Activated CD4-positive, alpha-beta memory T cell treated with anti-CD3 and anti-CD28 coated beads, Interleukin-2, amount 10 ng/mL, durations not matched to agents 7 days and 5 days (primary cell): Measurements from ENCODE around the gene PAPOLA. TPM values are rescaled to one million over a fixed set of nuclear protein-coding genes. Genes with fewer than 3 reads are reported as not detected.

Experiments used
- CTCF ChIA-PET: fragments of 350-600 bp; sonication (Branson Sonifier 250); formaldehyde crosslinking; loops from one replicate; lab custom pipeline; 2021; ENCODE audit warnings: antibody characterized with exemption, inconsistent platforms; lab: Charles Lee
- POLR2A ChIA-PET: fragments of 350-600 bp; sonication (Branson Sonifier 250); formaldehyde crosslinking; loops from one replicate; lab custom pipeline; 2021; ENCODE audit warnings: antibody characterized with exemption; lab: Charles Lee
- DNase-seq: peaks from one replicate; pipeline ENCODE4 v3.0.0-alpha.2; 2020
- H3K27ac Mint-ChIP-seq: one replicate; pipeline ENCODE4 v1.8.0; 2021; ENCODE audit warnings: mild to moderate bottlenecking, mixed read lengths
- H3K27me3 Mint-ChIP-seq: one replicate; pipeline ENCODE4 v1.8.0; 2021; ENCODE audit warnings: mixed read lengths
- H3K36me3 Mint-ChIP-seq: one replicate; pipeline ENCODE4 v1.8.0; 2021; ENCODE audit warnings: low read depth, mixed read lengths
- H3K4me1 Mint-ChIP-seq: one replicate; pipeline ENCODE4 v1.8.0; 2021; ENCODE audit warnings: mixed read lengths
- H3K4me3 Mint-ChIP-seq: one replicate; pipeline ENCODE4 v1.8.0; 2021; ENCODE audit warnings: mild to moderate bottlenecking, mixed read lengths
- H3K9me3 Mint-ChIP-seq: one replicate; pipeline ENCODE4 v1.8.0; 2021; ENCODE audit warnings: mixed read lengths
- total RNA-seq, 2 experiments: library from RNA; stranded (reverse); gene quantifications; one replicate each; pipeline ENCODE4 v1.2.3, GENCODE V29; 2021

Gene PAPOLA
- total RNA-seq, 2 experiments from 2014 or later, result 164 to 173 TPM

DNA sequence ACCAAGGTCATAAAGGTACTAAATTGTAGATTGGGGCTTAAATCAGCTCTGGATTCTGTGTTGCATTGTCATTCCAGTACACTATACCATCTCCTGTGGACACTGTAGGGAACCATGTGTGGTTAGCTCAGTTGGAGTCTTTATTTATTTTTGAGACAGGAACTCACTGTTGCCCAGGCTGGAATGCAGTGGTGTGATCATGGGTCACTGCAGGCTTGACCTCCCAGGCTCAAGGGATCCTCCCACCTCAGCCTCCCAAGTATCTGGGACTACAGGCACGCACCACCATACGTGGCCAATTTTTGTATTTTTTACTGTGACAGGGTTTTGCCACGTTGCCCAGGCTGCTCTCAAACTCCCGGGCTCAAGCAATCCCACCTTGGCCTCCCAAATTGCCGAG, 6.7 kb downstream of the PAPOLA start:
- DNase-seq, result no peak
- H3K27ac Mint-ChIP-seq, result no peak overlapping the region

DNA sequence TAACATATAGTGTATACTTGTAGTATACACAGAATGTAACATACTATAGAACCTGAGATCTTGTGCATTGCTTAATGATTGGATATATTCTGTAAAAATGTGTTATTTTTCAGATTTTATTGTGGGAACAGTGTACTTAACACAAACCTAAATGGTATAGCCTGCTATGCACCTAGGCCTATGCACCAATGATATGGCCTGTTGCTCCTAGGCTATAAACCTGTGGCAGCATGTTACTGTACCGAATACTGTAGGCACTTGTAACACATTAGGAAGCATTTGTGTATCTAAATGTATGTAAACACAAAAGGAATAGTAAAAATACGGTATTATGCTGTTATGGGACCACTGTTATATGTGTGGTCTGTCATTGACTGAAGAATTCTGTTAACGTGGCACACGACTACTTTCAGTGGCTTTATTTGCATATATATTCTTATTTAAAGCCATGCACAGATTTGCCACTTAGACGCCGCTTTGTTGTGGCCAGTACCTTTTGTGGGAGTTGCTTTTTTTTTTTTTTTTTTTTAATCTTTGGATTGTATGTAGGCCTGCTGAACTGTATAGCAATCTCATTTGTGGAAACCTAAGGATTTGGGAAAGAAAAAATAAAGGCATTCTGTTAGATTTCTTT, 7.4 kb downstream of the PAPOLA start:
- POLR2A ChIA-PET, result no interaction called here
- Mint-ChIP-seq H3K9me3 (no peaks in the 10 kb centered on the region), H3K27me3 (no peaks in the 10 kb centered on the region), H3K27ac (no peak overlapping the region), H3K36me3 (peaks cover 18% of the 10 kb centered on the region), H3K4me1 (peaks cover 55% of the 10 kb centered on the region), H3K4me3 (no peak overlapping the region)
- DNase-seq, result no peak
- CTCF ChIA-PET, result no interaction called here

More for the DNA sequence above, 6.7 kb downstream of the PAPOLA start:
- Mint-ChIP-seq H3K36me3 (peaks cover 23% of the 10 kb centered on the region), H3K27me3 (no peaks in the 10 kb centered on the region), H3K9me3 (no peaks in the 10 kb centered on the region), H3K4me1 (peaks cover 55% of the 10 kb centered on the region), H3K4me3 (no peak overlapping the region)
- ChIA-PET CTCF (no interaction called here), POLR2A (no interaction called here)

DNA sequence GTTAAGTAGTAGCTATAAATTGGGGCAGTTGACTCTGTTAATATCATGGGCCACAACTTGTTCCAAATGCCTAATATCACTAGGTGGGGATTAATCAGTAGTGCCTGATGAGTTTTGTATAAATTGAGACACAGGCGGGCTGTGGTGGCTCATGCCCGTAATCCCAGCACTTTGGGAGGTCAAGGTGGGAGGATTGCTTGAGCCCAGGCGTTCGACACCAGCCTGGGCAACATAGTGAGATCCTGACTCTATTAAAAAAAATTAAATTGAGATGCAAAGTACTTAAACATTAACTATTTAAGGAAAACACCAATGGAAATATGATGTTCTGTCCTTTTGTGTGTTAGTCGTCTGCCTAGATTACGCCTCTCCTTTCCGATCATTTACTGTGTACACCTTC, 9.0 kb downstream of the PAPOLA start:
- no peak overlapping the region for H3K27ac Mint-ChIP-seq
- no peak for DNase-seq
- ChIA-PET POLR2A (interaction anchor here (0.9 kb wide), 1 partner anchor 8 kb away, joined by 5 read pairs; the partner anchor contains the start of gene PAPOLA), CTCF (no interaction called here)
- H3K36me3 Mint-ChIP-seq, result peaks cover 7% of the 10 kb centered on the region
- H3K9me3 Mint-ChIP-seq, result no peaks in the 10 kb centered on the region
- no peaks in the 10 kb centered on the region for H3K27me3 Mint-ChIP-seq
- peaks cover 49% of the 10 kb centered on the region for H3K4me1 Mint-ChIP-seq
- no peak overlapping the region for H3K4me3 Mint-ChIP-seq

DNA sequence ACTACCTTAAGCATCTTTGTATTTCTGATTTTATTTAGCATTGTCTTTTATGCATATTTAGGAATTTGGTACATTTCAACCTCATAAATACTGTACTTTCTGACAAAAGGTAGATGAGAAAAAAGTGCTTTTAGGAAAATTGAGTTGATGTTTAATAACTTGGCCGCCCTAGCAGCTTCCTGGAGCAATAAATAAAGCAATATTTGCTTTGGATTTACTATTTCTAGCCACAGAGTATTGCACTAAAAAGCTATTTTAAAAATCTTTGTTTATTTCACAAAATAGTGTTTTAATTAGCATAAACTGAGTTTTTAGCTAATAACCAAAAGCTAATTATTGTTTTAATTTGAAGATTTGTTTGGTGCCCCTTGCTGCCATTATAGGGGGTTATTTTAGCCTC, 9.5 kb downstream of the PAPOLA start:
- Mint-ChIP-seq H3K9me3 (no peaks in the 10 kb centered on the region), H3K36me3 (peaks cover 5% of the 10 kb centered on the region), H3K4me1 (peaks cover 49% of the 10 kb centered on the region), H3K27ac (no peak overlapping the region), H3K27me3 (no peaks in the 10 kb centered on the region), H3K4me3 (no peak overlapping the region)
- CTCF ChIA-PET, result no interaction called here
- POLR2A ChIA-PET, result interaction anchor here (0.9 kb wide), 1 partner anchor 9 kb away, joined by 5 read pairs; the partner anchor contains the start of gene PAPOLA
- DNase-seq, result no peak

DNA sequence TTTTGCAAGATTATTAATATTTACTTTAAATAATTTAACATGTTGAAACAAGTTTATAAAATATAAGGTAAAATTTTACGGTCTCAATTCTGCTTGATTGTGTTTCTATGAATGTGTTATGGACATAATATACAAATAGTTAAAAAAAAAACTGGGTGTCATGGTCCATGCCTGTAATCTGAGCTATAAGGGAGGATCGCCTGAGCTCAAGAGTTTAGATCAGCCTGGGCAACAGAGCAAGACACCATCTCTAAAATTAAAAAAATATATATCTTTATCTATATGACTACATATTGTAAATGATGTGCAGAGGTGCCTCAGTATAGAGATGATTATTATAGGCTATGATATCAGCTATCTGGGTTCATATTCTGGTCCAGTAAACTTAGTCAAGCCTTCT, 9.9 kb downstream of the PAPOLA start:
- H3K27me3 Mint-ChIP-seq, result no peaks in the 10 kb centered on the region
- CTCF ChIA-PET, result no interaction called here
- no peak overlapping the region for H3K27ac Mint-ChIP-seq
- peaks cover 53% of the 10 kb centered on the region for H3K4me1 Mint-ChIP-seq
- peaks cover 5% of the 10 kb centered on the region for H3K36me3 Mint-ChIP-seq
- no peak for DNase-seq
- POLR2A ChIA-PET, result interaction anchor here (0.9 to 1.1 kb wide), 2 partner anchors 9 kb away, joined by 4 to 5 read pairs; partner anchors contain the start of gene PAPOLA
- no peaks in the 10 kb centered on the region for H3K9me3 Mint-ChIP-seq
- H3K4me3 Mint-ChIP-seq, result no peak overlapping the region

DNA sequence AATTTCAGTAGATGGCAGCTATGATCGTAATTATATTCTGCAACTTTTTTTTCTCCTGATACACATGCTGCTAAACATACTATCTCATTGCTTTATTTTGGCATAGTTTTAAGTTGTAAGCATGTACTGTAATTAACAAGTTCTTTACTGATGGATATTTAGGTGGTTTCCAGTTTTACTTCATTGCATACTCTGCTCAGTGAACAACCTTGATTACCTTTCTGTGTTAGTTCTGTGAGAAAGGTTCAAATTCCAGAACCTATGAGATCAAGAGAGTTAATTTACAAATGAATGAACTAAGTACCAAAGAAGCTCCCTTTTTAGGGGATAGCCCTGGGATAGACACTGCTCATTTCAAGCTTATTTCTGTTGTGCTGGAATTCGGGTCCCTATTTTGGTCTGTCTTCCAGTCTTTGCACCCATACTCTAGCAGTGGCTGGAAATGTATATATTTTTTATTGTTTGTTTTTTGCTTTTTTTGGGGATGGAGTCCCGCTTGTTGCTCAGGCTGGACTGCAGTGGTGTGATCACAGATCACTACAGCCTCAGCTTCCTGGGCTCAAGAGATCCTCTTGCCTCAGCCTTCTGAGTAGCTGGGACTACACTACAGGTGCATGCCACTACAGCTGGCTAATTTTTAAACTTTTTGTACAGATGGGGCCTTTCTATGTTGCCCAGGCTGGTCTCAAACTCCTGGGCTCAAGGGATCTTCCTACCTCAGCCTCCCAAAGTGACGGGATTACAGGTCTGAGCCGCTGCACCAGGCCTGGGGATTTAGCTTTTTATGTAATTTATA, 10.6 kb downstream of the PAPOLA start:
- CTCF ChIA-PET, result no interaction called here
- DNase-seq, result no peak
- Mint-ChIP-seq H3K27ac (no peak overlapping the region), H3K4me1 (peaks cover 60% of the 10 kb centered on the region), H3K9me3 (no peaks in the 10 kb centered on the region), H3K27me3 (no peaks in the 10 kb centered on the region), H3K4me3 (no peak overlapping the region), H3K36me3 (peaks cover 5% of the 10 kb centered on the region)
- POLR2A ChIA-PET, result interaction anchor here (1.1 kb wide), 1 partner anchor 10 kb away, joined by 4 read pairs; no protein-coding TSS in a partner anchor

DNA sequence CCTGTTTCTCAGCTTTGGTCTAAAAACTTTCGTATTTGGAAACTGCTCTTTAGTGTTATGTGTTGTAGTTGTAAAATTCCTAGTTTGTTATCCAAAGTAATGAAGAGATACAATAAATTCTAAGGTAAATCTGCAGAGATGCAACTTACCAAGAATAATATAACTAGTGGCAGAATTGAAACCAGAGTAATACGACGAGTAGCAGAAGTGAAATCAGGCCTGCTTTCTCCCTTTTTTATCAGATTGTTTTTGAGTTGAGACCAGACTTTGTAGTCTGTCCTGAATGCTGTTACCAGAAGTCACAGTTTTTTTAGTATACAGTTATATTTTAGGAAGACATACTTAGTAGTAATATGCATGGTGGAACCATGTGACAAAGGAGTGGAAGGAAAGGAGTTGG, 12.5 kb downstream of the PAPOLA start:
- H3K27me3 Mint-ChIP-seq, result no peaks in the 10 kb centered on the region
- no peak for DNase-seq
- ChIA-PET CTCF (no interaction called here), POLR2A (no interaction called here)
- peaks cover 50% of the 10 kb centered on the region for H3K4me1 Mint-ChIP-seq
- peaks cover 3% of the 10 kb centered on the region for H3K36me3 Mint-ChIP-seq
- no peak overlapping the region for H3K4me3 Mint-ChIP-seq
- H3K27ac Mint-ChIP-seq, result no peak overlapping the region
- no peaks in the 10 kb centered on the region for H3K9me3 Mint-ChIP-seq

DNA sequence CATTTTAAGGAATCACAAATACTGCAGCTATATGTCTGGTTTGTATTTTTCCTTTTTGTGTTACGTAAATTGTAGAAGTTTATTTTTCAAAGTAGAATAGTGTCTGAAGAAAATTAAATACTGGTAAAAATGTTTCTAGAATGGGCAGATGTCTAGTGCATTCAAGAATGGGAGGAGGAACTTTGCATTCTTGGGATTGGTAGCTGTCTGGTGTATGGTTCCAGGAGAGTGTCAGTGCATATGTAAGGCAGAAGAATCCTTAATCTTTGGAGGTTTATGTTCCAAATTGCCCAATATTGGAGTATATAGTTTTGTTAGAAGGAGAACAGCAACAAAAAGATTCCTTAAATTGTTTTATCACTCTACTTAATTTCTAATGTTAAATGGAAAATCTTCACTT, 13.5 kb downstream of the PAPOLA start:
- ChIA-PET POLR2A (interaction anchor here (1.1 kb wide), 1 partner anchor 11 kb away, joined by 3 read pairs; no protein-coding TSS in a partner anchor), CTCF (no interaction called here)
- Mint-ChIP-seq H3K27me3 (no peaks in the 10 kb centered on the region), H3K4me1 (peaks cover 52% of the 10 kb centered on the region), H3K9me3 (no peaks in the 10 kb centered on the region), H3K36me3 (peaks cover 10% of the 10 kb centered on the region), H3K4me3 (no peak overlapping the region), H3K27ac (no peak overlapping the region)
- DNase-seq, result no peak

DNA sequence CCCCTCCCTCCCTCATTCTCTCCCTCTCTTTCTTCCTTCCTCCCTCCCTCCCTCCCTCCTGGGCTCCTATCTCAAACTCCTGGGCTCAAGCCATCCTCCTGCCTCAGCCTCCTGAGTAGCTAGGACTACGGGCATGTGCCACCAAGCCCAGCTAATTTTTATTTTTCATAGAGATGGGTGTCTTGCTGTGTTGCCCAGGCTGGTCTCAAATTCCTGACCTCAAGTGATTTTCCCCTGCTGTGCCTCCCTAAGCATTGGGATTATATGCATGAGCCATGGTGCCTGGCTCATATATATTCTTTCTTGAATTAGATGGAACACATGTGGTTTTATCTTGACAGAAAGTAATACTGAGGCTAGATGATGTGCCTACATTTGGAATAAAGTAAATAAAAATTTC, 14.2 kb downstream of the PAPOLA start:
- POLR2A ChIA-PET, result interaction anchor here (1.1 to 1.8 kb wide), 2 partner anchors 11 to 14 kb away, joined by 3 read pairs; no protein-coding TSS in a partner anchor
- Mint-ChIP-seq H3K9me3 (no peaks in the 10 kb centered on the region), H3K27ac (no peak overlapping the region), H3K4me1 (peaks cover 49% of the 10 kb centered on the region), H3K36me3 (peaks cover 14% of the 10 kb centered on the region), H3K4me3 (no peak overlapping the region), H3K27me3 (no peaks in the 10 kb centered on the region)
- CTCF ChIA-PET, result interaction anchor here (0.8 to 1.5 kb wide), 2 partner anchors 11 to 153 kb away, joined by 3 read pairs; no protein-coding TSS in a partner anchor
- DNase-seq, result no peak

DNA sequence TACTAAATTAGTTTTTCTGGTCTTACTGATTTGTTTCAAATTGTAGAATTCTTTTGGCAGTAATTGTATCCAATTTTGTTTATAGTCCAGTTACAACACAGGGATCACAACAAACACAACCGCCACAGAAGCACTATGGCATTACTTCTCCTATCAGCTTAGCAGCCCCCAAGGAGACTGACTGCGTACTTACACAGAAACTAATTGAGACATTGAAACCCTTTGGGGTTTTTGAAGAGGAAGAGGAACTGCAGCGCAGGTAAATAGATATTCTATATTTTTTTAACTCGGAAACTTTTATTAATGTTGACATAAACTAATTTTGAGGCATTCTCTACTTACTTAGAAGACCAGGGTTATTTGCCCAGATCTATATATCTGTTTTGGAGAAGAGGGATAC, 17.8 kb downstream of the PAPOLA start:
- ChIA-PET CTCF (no interaction called here), POLR2A (no interaction called here)
- H3K4me1 Mint-ChIP-seq, result peaks cover 28% of the 10 kb centered on the region
- H3K27ac Mint-ChIP-seq, result no peak overlapping the region
- DNase-seq, result no peak
- H3K4me3 Mint-ChIP-seq, result no peak overlapping the region
- no peaks in the 10 kb centered on the region for H3K27me3 Mint-ChIP-seq
- peaks cover 28% of the 10 kb centered on the region for H3K36me3 Mint-ChIP-seq
- no peaks in the 10 kb centered on the region for H3K9me3 Mint-ChIP-seq

DNA sequence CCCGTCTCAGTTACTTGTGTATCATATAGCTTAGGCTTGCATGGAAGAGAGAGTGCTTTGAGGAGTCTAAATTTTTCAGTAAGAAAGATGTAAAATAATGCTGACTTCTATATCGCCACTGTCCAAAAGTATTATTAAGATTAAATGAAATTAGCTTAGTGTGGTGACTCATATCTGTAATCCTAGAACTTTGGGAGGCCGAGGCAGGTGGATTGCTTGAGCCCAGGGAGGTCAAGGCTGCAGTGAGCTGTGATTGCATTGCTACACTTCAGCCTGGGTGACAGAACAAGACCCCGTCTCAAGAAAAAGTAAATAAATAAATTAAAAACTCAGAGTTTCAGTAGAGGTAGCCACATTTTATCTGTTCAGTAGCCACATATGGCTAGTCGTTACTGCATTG, 23.3 kb downstream of the PAPOLA start:
- no peaks in the 10 kb centered on the region for H3K9me3 Mint-ChIP-seq
- H3K27me3 Mint-ChIP-seq, result no peaks in the 10 kb centered on the region
- H3K36me3 Mint-ChIP-seq, result peaks cover 52% of the 10 kb centered on the region
- H3K4me3 Mint-ChIP-seq, result no peak overlapping the region
- POLR2A ChIA-PET, result no interaction called here
- DNase-seq, result no peak
- H3K27ac Mint-ChIP-seq, result no peak overlapping the region
- CTCF ChIA-PET, result interaction anchor here (0.8 kb wide), 1 partner anchor 13 kb away, joined by 3 read pairs; no protein-coding TSS in a partner anchor
- no peaks in the 10 kb centered on the region for H3K4me1 Mint-ChIP-seq

DNA sequence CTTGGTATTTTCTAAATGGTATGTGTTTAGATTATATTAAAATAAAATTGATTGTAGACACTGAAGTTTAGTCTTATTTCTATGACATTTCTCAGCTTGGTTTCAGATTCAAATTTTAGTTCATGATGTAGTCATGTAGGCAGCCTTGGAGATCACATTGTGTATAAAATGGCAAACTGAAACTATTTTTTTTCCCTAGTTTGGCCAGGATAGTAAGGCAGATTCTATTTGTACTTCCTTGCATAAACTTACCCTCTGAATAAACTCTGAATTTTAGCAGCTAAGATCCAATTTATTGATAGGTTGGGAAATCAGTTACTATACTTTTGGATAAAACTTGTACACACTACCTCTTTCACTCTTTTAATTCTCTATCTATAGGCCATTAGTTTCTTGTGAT, 30.4 kb downstream of the PAPOLA start:
- CTCF ChIA-PET, result interaction anchor here (0.9 to 1.2 kb wide), 2 partner anchors 10 to 35 kb away, joined by 3 to 4 read pairs; no protein-coding TSS in a partner anchor
- peaks cover 44% of the 10 kb centered on the region for H3K36me3 Mint-ChIP-seq

DNA sequence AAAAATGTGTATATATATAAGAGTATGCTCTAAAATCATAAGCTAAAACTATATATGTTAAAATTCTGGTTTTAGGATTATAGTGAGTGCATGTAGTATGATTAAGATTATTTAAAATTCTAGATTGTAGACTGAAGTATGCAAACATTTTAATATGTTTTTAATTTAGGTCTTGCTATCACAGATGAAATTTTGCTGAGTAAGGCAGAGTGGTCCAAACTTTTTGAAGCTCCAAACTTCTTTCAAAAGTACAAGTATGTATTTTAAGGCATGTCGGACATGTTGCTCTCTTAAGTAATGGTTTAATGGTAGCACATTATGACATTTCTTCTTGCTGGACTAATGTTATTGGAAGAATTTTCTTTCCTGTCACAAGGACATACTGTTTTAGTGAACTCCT, 34.6 kb downstream of the PAPOLA start:
- ChIA-PET CTCF (interaction anchor here (0.6 kb wide), 1 partner anchor 12 kb away, joined by 3 read pairs; no protein-coding TSS in a partner anchor), POLR2A (interaction anchor here (2.1 kb wide), 1 partner anchor 34 kb away, joined by 4 read pairs; no protein-coding TSS in a partner anchor)
- Mint-ChIP-seq H3K4me3 (no peak overlapping the region), H3K9me3 (no peaks in the 10 kb centered on the region), H3K4me1 (peaks cover 18% of the 10 kb centered on the region), H3K27me3 (no peaks in the 10 kb centered on the region), H3K27ac (no peak overlapping the region), H3K36me3 (peaks cover 48% of the 10 kb centered on the region)
- DNase-seq, result no peak

More for the DNA sequence above, 30.4 kb downstream of the PAPOLA start:
- H3K27me3 Mint-ChIP-seq, result no peaks in the 10 kb centered on the region
- no peak for DNase-seq
- H3K4me1 Mint-ChIP-seq, result peaks cover 5% of the 10 kb centered on the region
- H3K9me3 Mint-ChIP-seq, result no peaks in the 10 kb centered on the region
- POLR2A ChIA-PET, result no interaction called here
- H3K4me3 Mint-ChIP-seq, result no peak overlapping the region
- H3K27ac Mint-ChIP-seq, result no peak overlapping the region
